ENCODE measurements around the gene POLR1G.

DNA sequence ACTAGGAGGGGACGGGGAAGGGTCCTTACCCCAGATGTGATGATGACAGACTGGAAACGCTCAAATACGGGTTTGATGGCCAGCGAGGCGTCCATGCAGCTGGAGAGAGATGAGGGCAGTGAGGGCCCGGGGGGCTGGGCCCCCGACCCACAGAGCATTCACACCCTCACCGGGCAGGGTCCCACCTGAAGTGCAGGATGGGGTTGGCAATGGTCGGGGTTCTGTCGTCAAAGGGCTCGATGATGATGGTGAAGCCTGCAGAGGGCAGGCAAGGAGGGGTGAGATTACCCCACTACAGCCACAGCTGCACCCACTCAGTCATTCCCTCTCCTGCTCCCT, 49.0 kb upstream of the POLR1G start:
- TF ChIP-seq, protein P1, sequence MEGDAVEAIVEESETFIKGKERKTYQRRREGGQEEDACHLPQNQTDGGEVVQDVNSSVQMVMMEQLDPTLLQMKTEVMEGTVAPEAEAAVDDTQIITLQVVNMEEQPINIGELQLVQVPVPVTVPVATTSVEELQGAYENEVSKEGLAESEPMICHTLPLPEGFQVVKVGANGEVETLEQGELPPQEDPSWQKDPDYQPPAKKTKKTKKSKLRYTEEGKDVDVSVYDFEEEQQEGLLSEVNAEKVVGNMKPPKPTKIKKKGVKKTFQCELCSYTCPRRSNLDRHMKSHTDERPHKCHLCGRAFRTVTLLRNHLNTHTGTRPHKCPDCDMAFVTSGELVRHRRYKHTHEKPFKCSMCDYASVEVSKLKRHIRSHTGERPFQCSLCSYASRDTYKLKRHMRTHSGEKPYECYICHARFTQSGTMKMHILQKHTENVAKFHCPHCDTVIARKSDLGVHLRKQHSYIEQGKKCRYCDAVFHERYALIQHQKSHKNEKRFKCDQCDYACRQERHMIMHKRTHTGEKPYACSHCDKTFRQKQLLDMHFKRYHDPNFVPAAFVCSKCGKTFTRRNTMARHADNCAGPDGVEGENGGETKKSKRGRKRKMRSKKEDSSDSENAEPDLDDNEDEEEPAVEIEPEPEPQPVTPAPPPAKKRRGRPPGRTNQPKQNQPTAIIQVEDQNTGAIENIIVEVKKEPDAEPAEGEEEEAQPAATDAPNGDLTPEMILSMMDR (conservative IDR thresholded peaks at IDR 0.05; ENCODE audit: low read length): no peak
- TF ChIP-seq EZH2phosphoT487 (IDR thresholded peaks at IDR 0.05; ENCODE audit: borderline replicate concordance, low read depth, low read length): no peak

Data from OCI-LY7 (cell line).